Sigmoid colon (tissue), 7 donors: ENCODE data around the gene CCDC146. TPM values are rescaled to one million over a fixed set of nuclear protein-coding genes. Genes with fewer than 3 reads are reported as not detected.

Source experiments
- DNase-seq: peaks from one replicate; pipeline ENCODE4 v3.0.0-alpha.2; 2019
- H3K27ac ChIP-seq, 4 donors: fragments of 200-600 bp; sonication (generic); one replicate each; pipeline ENCODE4 v1.5.1; 2016 to 2019; ENCODE audit warnings: mild to moderate bottlenecking in 1 of 4
- H3K27me3 ChIP-seq, 3 donors: fragments of 200-600 bp; sonication (generic); one replicate each; pipeline ENCODE4 v1.5.1; 2019; ENCODE audit warnings: mild to moderate bottlenecking in 1 of 3
- H3K36me3 ChIP-seq, 4 donors: fragments of 200-600 bp; sonication (generic); one replicate each; pipeline ENCODE4 v1.5.1; 2016 to 2019
- H3K4me1 ChIP-seq, 4 donors: fragments of 200-600 bp; sonication (generic); one replicate each; pipeline ENCODE4 v1.5.1; 2017 to 2019
- H3K4me3 ChIP-seq, 4 donors: fragments of 200-600 bp; sonication (generic); one replicate each; pipeline ENCODE4 v1.5.1; 2017 to 2019; ENCODE audit warnings: mild to moderate bottlenecking in 2 of 4, moderate library complexity in 1 of 4
- H3K9me3 ChIP-seq, 4 donors: fragments of 200-600 bp in 3 of 4; sonication (generic) in 3 of 4; one replicate each; pipeline versions ENCODE4 v1.5.1 to v1.6.1; 2013 to 2019
- CTCF ChIP-seq, 4 experiments: fragments of 450-650 bp in 3 of 4; fragments of 200-600 bp in 1 of 4; IDR thresholded peaks; one replicate each; pipeline ENCODE4 v1.5.1; 2016 to 2019; ENCODE audit warnings: antibody characterized with exemption in 4 of 4, mild to moderate bottlenecking in 3 of 4, moderate library complexity in 2 of 4
- EP300 ChIP-seq, 4 donors: sonication (generic); formaldehyde crosslinking; IDR thresholded peaks; one replicate each; pipeline ENCODE4 v1.6.1; 2017; ENCODE audit warnings: antibody characterized with exemption in 4 of 4
- POLR2A ChIP-seq, 2 donors: fragments of 450-650 bp; IDR thresholded peaks; one replicate each; pipeline ENCODE4 v1.6.1; 2016; ENCODE audit warnings: antibody characterized with exemption in 2 of 2, mild to moderate bottlenecking in 2 of 2, moderate library complexity in 2 of 2
- POLR2AphosphoS5 ChIP-seq, 4 donors: sonication (generic); formaldehyde crosslinking; IDR thresholded peaks; one replicate each; pipeline ENCODE4 v1.6.1; 2017; ENCODE audit warnings: antibody characterized with exemption in 4 of 4
- WGBS, 2 donors: extraction: QIAGEN DNeasy Blood & Tissue Kit; methylation state at CpG; one replicate each; pipeline ENCODE4 v1.1.7; 2013; 5-methylcytosine and 5-hydroxymethylcytosine counted together
- intact Hi-C: fragments of 100-400 bp; cut with DNase I; formaldehyde crosslinking; loops from one replicate; pipeline ENCODE4 v1.15.1; 2023
- polyA plus RNA-seq, 3 donors: library from polyadenylated mRNA; stranded (reverse); fragments of 200-250 nt; gene quantifications; one replicate each; pipeline ENCODE4 v1.2.3, GENCODE V29; 2013
- total RNA-seq, 4 donors: library from RNA; depleted of rRNA; stranded (reverse); fragments of >200 nt; gene quantifications; one replicate each; pipeline ENCODE4 v1.1.0, GENCODE V29; 2016
- donor health status: healthy with polysubstance abuse.
- donor health status: Bipolar disorder and iron deficiency.
- donor health status: healthy.

The CCDC146 gene
- total and polyA plus RNA-seq, 7 donors = 2.3 to 45.7 (median 18.4) TPM

DNA sequence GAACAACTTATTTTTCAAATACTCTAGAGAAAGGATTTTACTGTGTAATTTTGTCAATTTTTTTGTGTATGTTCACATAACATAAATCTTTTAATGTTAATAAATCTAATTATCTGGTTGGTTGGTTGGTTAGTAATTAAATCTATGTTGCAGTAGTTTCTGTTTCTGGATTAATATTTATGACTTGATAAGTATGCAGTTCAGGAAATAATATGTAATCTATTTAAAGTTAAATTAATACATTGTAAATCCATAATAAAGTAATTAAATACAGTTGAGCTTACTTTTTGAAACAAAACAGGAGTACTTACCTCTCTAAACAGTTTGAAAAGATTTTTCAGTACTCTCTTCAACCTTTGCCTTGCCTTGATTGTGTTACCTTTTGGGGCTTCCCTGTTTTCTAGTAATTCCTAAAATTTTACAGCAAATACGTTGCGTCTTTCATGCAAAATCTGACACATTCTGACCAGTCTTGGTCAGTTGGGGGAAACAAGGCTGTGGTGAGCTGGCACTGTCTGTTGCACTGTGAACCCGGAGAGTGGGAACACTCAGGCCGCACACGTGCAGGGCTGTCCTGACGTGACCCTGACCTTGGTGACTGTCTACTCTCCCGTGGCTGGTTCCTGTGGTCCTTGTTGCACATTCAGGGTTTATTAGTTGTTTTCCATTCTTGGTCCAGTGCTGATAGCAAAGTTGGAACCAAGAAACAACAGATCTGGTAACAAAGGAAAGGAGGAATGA is 122.8 kb downstream of the CCDC146 start:
- DNase-seq = peak; percentile 67
- H3K27ac ChIP-seq = peak overlapping the region; percentile 33 to 85 (median 66)
- H3K27me3 ChIP-seq = no peaks in the 10 kb centered on the region
- H3K4me3 ChIP-seq = no peak overlapping the region
- 82 to 85% methylated on average over 7 of the region's 7 CpGs for WGBS, 2 donors
- TF ChIP-seq POLR2A (IDR thresholded peaks at IDR 0.05) = no peak
- no peak for TF ChIP-seq EP300 (IDR thresholded peaks at IDR 0.05)
- TF ChIP-seq CTCF (IDR thresholded peaks at IDR 0.05) = no peak
- TF ChIP-seq POLR2AphosphoS5 (IDR thresholded peaks at IDR 0.05) = peak in 1 of 4 donors; percentile 8
- H3K36me3 ChIP-seq = no peaks in the 10 kb centered on the region
- H3K9me3 ChIP-seq = no peaks in the 10 kb centered on the region
- H3K4me1 ChIP-seq = peaks cover 0 to 56% (median 49%) of the 10 kb centered on the region in 4 donors
- intact Hi-C loops = loop anchor here (5.0 kb wide), 1 partner anchor 118 kb away; no protein-coding TSS in a partner anchor

- intact Hi-C loops = loop anchor here (5.0 kb wide), 1 partner anchor 119 kb away; no protein-coding TSS in a partner anchor
- no peak for DNase-seq
- no peak overlapping the region for H3K4me3 ChIP-seq
- H3K36me3 ChIP-seq = no peaks in the 10 kb centered on the region
- TF ChIP-seq EP300 (IDR thresholded peaks at IDR 0.05) (no peak), POLR2AphosphoS5 (IDR thresholded peaks at IDR 0.05) (no peak), POLR2A (IDR thresholded peaks at IDR 0.05) (no peak), CTCF (IDR thresholded peaks at IDR 0.05) (no peak)
- peak overlapping the region; percentile 33 to 85 (median 66) for H3K27ac ChIP-seq
- no peaks in the 10 kb centered on the region for H3K27me3 ChIP-seq
- WGBS, 2 donors = 77 to 78% methylated on average over 5 of the region's 5 CpGs
- no peaks in the 10 kb centered on the region for H3K9me3 ChIP-seq
- peaks cover 0 to 56% (median 49%) of the 10 kb centered on the region in 4 donors for H3K4me1 ChIP-seq
These were observed 123.7 kb downstream of the CCDC146 start for GRCh38 chr7:77246026-77246640.

- peaks cover 0 to 47% (median 40%) of the 10 kb centered on the region in 4 donors for H3K4me1 ChIP-seq
- no peak overlapping the region for H3K4me3 ChIP-seq
- no peak overlapping the region for H3K27ac ChIP-seq
- intact Hi-C loops = loop anchor here (5.0 kb wide), 1 partner anchor 120 kb away; no protein-coding TSS in a partner anchor
- H3K27me3 ChIP-seq = no peaks in the 10 kb centered on the region
- WGBS, 2 donors = 34 to 36% methylated on average over 3 of the region's 3 CpGs
- H3K36me3 ChIP-seq = no peaks in the 10 kb centered on the region
- no peak for DNase-seq
- no peaks in the 10 kb centered on the region for H3K9me3 ChIP-seq
- TF ChIP-seq EP300 (IDR thresholded peaks at IDR 0.05) = no peak
- no peak for TF ChIP-seq POLR2AphosphoS5 (IDR thresholded peaks at IDR 0.05)
- TF ChIP-seq POLR2A (IDR thresholded peaks at IDR 0.05) = no peak
- peak; percentile 53 to 72 (median 67) for TF ChIP-seq CTCF (IDR thresholded peaks at IDR 0.05)
These were observed 124.9 kb downstream of the CCDC146 start for GRCh38 chr7:77247206-77247850.

GRCh38 chr7:77248154-77248553 is 125.7 kb downstream of the CCDC146 start:
- H3K27me3 ChIP-seq = no peaks in the 10 kb centered on the region
- no peak for DNase-seq
- intact Hi-C loops = loop anchor here (5.0 kb wide), 1 partner anchor 121 kb away; no protein-coding TSS in a partner anchor
- H3K27ac ChIP-seq = no peak overlapping the region
- H3K4me1 ChIP-seq = peaks cover 0 to 47% (median 35%) of the 10 kb centered on the region in 4 donors
- H3K4me3 ChIP-seq = no peak overlapping the region
- no peaks in the 10 kb centered on the region for H3K9me3 ChIP-seq
- WGBS, 2 donors = 91 to 93% methylated on average over 3 of the region's 3 CpGs
- H3K36me3 ChIP-seq = no peaks in the 10 kb centered on the region
- TF ChIP-seq CTCF (IDR thresholded peaks at IDR 0.05) = no peak
- no peak for TF ChIP-seq POLR2AphosphoS5 (IDR thresholded peaks at IDR 0.05)
- no peak for TF ChIP-seq EP300 (IDR thresholded peaks at IDR 0.05)
- TF ChIP-seq POLR2A (IDR thresholded peaks at IDR 0.05) = no peak
